ENCODE data around the gene GGT6.

GRCh38 chr17:4509923-4510617 lies 50.3 kb downstream of the GGT6 start:
- TF ChIP-seq ZNF184 (tag by site-specific recombination; IDR thresholded peaks at IDR 0.05) (no peak), ZNF311 (tag by site-specific recombination; IDR thresholded peaks at IDR 0.05; ENCODE audit: borderline replicate concordance) (no peak), CTCF (tag by site-specific recombination; IDR thresholded peaks at IDR 0.05) (no peak), ZXDB (tag by site-specific recombination; IDR thresholded peaks at IDR 0.05) (no peak), ZNF670 (tag by site-specific recombination; IDR thresholded peaks at IDR 0.05; ENCODE audit: low read depth) (no peak), ZNF513 (tag by site-specific recombination; IDR thresholded peaks at IDR 0.05) (no peak), ZNF629 (tag by site-specific recombination; IDR thresholded peaks at IDR 0.05) (no peak), ZNF544 (tag by site-specific recombination; IDR thresholded peaks at IDR 0.05) (no peak)

All from HEK293 (cell line).